ENCODE measurements around the gene CTNNBIP1.

Gene CTNNBIP1

GRCh38 chr1:9858293-9859035 lies 51.6 kb downstream of the CTNNBIP1 start:
- DNase-seq (ENCODE audit: low read depth in 2 of 2, low spot score in 1 of 2), result no peak

- no peak for DNase-seq (ENCODE audit: low read depth in 2 of 2, low spot score in 1 of 2)
Observed at GRCh38 chr1:9855186-9855585, 54.9 kb downstream of the CTNNBIP1 start.

- no peak for DNase-seq (ENCODE audit: low read depth in 2 of 2, low spot score in 1 of 2)
Observed at GRCh38 chr1:9853249-9853595, 56.8 kb downstream of the CTNNBIP1 start.

GRCh38 chr1:9852410-9853248 lies 57.4 kb downstream of the CTNNBIP1 start:
- no peak for DNase-seq (ENCODE audit: low read depth in 2 of 2, low spot score in 1 of 2)

GRCh38 chr1:9852004-9852403 lies 58.1 kb downstream of the CTNNBIP1 start:
- no peak for DNase-seq (ENCODE audit: low read depth in 2 of 2, low spot score in 1 of 2)

- no peak for DNase-seq (ENCODE audit: low read depth in 2 of 2, low spot score in 1 of 2)
Observed at GRCh38 chr1:9850442-9851162, 59.5 kb downstream of the CTNNBIP1 start.

GRCh38 chr1:9849691-9850441 lies 60.2 kb downstream of the CTNNBIP1 start:
- DNase-seq (ENCODE audit: low read depth in 2 of 2, low spot score in 1 of 2), result no peak

GRCh38 chr1:9848022-9848421 lies 62.0 kb downstream of the CTNNBIP1 start:
- DNase-seq (ENCODE audit: low read depth in 2 of 2, low spot score in 1 of 2), result no peak

- DNase-seq (ENCODE audit: low read depth in 2 of 2, low spot score in 1 of 2), result no peak
Observed at GRCh38 chr1:9847269-9847668, 62.8 kb downstream of the CTNNBIP1 start.

- no peak for DNase-seq (ENCODE audit: low read depth in 2 of 2, low spot score in 1 of 2)
Observed at GRCh38 chr1:9846611-9847171, 63.4 kb downstream of the CTNNBIP1 start.

- no peak for DNase-seq (ENCODE audit: low read depth in 2 of 2, low spot score in 1 of 2)
Observed at GRCh38 chr1:9845914-9846313, 64.2 kb downstream of the CTNNBIP1 start.

GRCh38 chr1:9844756-9845155 lies 65.3 kb downstream of the CTNNBIP1 start:
- no peak for DNase-seq (ENCODE audit: low read depth in 2 of 2, low spot score in 1 of 2)

GRCh38 chr1:9844106-9844505 lies 66.0 kb downstream of the CTNNBIP1 start:
- DNase-seq (ENCODE audit: low read depth in 2 of 2, low spot score in 1 of 2), result no peak

GRCh38 chr1:9843576-9843945 lies 66.5 kb downstream of the CTNNBIP1 start:
- DNase-seq (ENCODE audit: low read depth in 2 of 2, low spot score in 1 of 2), result no peak

GRCh38 chr1:9842781-9843575 lies 67.1 kb downstream of the CTNNBIP1 start:
- DNase-seq (ENCODE audit: low read depth in 2 of 2, low spot score in 1 of 2), result no peak

GRCh38 chr1:9842073-9842711 lies 67.9 kb downstream of the CTNNBIP1 start:
- DNase-seq (ENCODE audit: low read depth in 2 of 2, low spot score in 1 of 2), result no peak

GRCh38 chr1:9841460-9841859 lies 68.6 kb downstream of the CTNNBIP1 start:
- DNase-seq (ENCODE audit: low read depth in 2 of 2, low spot score in 1 of 2), result no peak

- DNase-seq (ENCODE audit: low read depth in 2 of 2, low spot score in 1 of 2), result no peak
Observed at GRCh38 chr1:9840176-9840575, 69.9 kb downstream of the CTNNBIP1 start.

- DNase-seq (ENCODE audit: low read depth in 2 of 2, low spot score in 1 of 2), result no peak
Observed at GRCh38 chr1:9838946-9839345, 71.1 kb downstream of the CTNNBIP1 start.

- no peak for DNase-seq (ENCODE audit: low read depth in 2 of 2, low spot score in 1 of 2)
Observed at GRCh38 chr1:9836632-9836960, 73.5 kb downstream of the CTNNBIP1 start.

All from stimulated activated CD8-positive, alpha-beta memory T cell treated with anti-CD3 and anti-CD28 coated beads, Interleukin-4, amount 100 ng/mL, for 1 hour (primary cell).